T47D (cell line): ENCODE measurements around the gene C1QB.

ENCODE experiments used
- DNase-seq, 2 experiments: peaks; one replicate each; pipeline versions ENCODE4 v3.0.0 to v3.0.0-alpha.2; 2011 to 2012; ENCODE audit warnings: low read depth in 1 of 2, low spot score in 1 of 2
- JUND ChIP-seq: IDR thresholded peaks from 2 replicates; pipeline ENCODE4 v1.6.1; 2012; ENCODE audit warnings: low read depth
- in situ Hi-C: cut with HindIII; loops from 2 replicates; pipeline ENCODE4 v1.10.0; 2016; ENCODE audit warnings: low sequenced_read_pairs, low pct_unique_long_range_greater_than_20kb

The C1QB gene

DNA sequence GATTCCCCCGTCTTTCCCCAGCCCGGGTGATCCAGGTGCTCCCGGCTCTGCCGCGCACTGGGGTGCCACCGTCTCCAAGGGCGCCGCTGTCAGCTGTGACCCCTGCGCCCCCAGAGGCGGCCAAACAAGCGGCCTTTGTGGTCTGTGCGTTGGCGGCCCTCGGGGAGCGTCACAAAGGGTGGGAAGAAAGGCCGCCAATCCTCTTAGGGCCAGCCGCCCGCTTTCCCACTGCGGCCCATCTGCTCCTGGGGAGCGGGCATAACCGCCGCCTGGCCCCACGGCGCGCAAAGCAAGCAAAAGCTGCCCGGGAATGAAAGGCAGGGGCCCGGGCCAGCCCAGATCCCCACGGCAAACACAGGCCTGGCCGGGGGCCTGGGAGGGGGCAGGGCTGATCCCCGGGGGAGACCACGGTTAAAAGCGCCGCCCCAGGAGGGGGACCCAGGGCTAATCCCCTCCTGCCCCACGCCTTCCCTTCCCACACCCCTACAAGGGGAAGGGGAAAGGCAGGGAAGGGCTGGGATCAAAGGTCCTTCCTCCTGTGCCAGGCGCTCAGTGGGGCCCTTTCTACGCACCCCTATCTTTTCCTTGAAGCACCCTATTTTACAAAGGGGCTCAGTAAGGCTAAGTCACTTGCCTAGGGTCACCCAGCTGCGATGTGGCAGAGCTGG, 24.0 kb downstream of the C1QB start:
- TF ChIP-seq JUND = no peak
- in situ Hi-C loops = no loop called here
- no peak for DNase-seq

DNA sequence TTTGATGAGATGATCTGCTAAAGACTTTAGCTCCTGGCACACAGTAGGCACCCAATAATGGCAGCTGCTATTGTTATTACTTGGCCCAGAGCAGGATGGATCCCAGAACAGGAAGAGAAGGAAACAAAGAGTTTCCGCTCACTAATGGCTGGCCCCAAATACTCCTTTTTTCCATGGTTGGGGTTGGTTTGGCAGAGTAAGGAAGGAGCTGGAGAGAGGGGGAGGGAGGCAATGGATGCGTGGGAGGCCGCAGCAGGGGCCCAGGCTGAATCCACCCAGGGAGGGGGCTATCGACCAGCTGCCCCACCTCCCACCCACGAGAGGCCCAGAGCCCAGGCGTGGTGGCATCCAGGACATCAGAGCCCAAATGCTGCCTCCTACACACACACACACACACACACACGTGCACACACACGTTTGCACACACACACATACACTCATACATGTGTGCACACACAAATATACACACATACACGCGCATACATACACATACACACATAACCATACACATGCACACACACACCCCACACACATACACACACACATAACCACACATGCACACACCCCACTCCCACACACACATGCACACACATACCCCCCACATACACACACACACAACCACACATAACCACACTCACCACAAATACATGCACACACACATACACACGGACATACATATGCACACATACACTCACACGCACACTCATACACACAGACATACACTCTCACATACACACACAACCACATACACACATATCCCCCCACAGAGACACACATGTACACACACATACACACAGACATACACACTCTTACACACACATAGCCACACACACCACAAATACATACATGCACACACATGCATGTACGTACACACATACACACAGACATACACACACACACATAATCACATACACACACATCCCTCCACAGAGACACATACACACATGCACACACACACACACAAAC, 25.2 kb downstream of the C1QB start:
- DNase-seq = no peak
- in situ Hi-C loops = no loop called here
- TF ChIP-seq JUND = no peak

DNA sequence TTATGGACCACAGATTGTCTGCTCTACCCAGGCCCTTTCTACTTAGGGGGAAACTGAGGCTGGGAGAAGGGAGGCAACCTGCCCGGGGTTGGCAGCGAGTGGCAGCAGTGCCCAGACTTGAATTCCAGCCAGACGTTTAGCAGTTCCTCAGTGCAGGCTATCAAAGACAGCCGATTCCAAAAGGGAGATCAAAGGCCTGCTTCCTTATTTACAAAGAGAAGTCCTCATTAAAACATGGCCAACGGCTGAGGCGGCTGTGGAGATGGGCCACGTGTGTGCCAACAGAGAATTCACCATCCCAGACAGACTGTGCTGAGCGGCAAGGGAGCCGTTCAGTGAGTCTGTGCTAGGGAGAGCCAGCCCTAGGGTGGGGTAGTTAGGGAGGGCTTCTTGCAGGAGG, 27.7 kb downstream of the C1QB start:
- no peak for DNase-seq
- in situ Hi-C loops = no loop called here
- no peak for TF ChIP-seq JUND

DNA sequence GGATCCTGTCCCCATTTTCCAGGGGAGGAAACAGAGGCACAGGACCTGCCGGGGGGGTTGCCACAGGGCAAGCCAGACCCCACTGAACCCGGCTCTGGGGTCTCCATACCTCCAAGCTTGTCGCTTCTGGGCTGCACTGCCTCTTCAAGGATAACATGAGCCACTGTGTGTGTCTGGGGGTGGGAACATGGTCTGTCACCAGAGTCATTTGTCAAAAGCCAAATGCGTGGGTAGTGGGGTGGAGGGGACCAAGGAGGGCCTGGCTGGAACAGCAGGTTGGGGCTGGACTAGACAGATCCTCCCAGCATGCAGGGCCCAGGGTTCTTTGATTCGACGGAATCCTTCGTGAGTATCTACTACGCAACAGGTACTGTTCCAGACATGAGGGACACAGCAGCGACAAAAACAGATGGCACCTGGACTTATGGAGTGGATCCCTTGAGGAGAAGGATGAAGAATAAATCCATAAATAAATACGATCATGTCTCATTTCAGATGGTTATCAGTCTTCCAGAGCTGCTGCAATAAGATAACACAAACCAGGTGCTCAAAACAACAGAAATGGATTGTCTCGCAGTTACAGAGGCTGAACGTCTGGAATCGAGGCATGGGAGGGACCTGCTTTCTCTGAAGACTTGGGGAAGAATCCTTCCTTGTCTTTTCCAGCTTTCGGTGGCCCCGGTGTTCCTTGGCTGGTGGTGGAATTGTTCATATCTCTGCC, 28.7 kb downstream of the C1QB start:
- no peak for TF ChIP-seq JUND
- in situ Hi-C loops = no loop called here

DNA sequence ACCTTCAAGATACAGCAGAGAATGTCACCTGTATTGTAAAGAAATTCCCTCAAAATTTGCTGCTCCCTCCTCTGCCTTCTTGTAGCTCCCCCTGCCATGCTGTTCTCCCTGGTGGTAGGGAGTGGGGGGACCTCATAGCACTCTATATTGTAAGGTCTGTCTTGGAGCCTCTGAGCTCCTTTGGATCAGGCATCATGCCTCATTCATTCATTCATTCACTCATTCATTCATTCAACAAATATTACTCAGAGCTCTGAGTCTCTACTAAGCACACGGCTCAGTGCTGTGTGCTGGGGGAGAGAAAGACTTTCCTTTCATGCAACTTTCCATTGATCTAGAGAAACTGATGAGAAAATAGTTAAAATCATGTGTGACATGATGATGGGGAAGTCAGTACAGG, 30.5 kb downstream of the C1QB start:
- DNase-seq = no peak
- no peak for TF ChIP-seq JUND

More for the DNA sequence above, 28.7 kb downstream of the C1QB start:
- DNase-seq = no peak

DNA sequence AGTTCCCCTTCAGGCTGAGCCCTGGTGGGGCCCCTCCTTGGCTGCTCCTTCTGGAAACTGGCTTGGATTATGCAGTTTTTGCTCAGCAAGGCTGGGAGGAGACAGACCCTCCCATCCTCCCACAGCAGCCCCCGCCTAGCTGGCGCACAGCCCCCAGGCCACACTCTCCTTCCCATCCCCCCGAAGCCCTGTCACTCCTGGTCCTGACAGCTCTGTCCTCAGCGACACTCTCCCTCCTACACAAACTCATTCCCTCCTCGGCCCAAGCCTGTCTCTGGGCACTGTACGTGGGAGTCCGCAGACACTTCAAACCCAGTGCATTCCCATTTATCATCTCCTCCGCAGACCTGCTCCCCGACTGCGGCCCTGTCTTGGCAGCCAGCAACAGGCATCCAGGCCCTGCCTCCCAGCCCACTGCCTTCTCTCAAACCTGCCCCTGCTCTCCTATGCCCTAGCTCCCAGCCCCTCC, 32.6 kb downstream of the C1QB start:
- no peak for TF ChIP-seq JUND
- DNase-seq = no peak
- in situ Hi-C loops = no loop called here

More for the DNA sequence above, 30.5 kb downstream of the C1QB start:
- in situ Hi-C loops = no loop called here

DNA sequence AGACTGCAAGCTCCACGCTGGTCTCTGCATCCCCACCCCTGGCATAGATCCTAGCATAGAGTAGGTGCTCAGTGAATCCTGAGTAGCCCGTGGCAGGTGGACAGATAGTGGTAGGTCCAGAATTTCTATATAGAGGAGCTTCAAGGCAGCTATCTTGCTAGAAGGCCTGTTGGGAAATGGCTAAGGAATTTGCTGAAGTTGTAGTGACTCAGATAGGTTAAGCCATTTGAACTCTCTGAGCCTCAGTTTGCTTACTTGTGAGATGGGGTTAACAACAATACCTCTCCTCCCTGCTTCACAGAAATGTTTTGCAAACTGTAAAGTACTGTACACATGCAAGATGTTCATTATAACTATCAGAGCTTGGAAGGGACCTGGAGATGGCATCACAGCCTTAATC, 34.2 kb downstream of the C1QB start:
- no peak for TF ChIP-seq JUND
- no peak for DNase-seq
- in situ Hi-C loops = no loop called here

DNA sequence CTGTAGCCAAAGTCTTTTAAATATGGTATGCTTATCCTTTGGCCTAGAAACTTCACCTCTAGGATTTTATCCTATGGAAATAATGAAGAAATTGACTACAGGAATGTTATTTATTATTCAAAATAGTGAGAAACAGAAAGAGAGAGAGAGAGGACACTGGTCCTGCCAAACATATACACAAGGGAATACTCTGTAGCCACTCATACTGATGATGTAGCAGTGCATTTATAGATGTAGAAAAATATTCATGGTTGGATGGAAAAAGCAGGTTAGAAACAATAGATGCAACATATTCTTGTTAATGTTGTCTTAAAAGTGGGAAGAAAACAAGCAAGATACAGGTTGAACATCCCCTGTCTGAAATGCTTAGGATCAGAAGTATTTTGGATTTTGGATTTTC, 35.4 kb downstream of the C1QB start:
- in situ Hi-C loops = no loop called here
- no peak for TF ChIP-seq JUND
- DNase-seq = no peak

DNA sequence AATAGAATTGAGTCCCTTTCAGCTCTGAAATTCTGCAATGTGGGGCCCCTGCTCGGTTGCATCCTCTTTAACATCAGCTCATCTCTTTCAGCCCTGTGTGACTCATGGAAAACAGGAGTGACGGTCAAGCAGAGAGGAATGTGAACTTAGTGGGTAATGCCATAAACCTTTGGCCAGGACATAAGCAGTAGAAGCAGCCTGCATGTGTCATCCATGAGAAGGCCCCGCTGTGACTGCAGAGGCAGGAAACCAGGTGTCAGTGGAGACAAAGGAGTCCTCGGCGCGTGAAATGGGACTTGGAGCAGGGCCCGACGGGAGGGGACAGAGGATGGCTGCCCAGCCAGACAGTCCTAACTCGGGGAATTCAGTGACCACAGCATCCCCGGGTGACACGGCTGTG, 36.5 kb downstream of the C1QB start:
- in situ Hi-C loops = no loop called here
- no peak for TF ChIP-seq JUND
- peak in 1 of 2 experiments; percentile 8 for DNase-seq

DNA sequence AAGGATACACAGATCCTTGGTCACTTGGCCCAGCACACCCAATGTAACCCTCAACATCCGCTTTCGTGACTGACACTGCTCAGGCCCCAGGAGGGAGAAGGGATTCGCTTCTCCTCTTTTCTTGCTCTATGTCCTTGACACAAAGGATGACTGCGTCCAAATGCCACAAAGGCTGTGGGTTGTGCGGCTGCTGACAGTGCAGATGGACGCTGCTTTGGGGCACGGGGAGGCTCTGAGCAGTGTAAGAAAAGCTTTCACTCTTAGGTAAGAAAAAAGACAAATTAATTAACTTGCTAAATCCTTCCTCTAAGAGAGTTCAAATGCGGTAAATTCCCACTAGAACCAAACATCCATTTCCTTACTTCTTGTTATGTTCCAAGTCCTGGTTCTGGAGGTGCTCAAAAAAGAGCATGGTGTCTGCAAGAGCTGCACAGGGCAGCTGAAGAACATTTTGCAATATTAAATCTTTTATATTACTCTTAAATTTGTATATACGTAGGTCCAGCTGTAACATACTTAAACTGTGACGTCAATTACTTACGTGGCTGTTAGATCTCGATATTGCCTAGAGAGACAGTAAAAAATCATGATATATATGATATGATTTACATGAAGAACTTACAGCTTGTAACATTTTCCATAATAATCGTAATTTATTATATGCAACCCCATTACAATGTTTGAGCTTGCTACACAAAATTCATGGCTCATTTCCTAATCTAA, 38.2 kb downstream of the C1QB start:
- in situ Hi-C loops = no loop called here
- no peak for TF ChIP-seq JUND
- no peak for DNase-seq

DNA sequence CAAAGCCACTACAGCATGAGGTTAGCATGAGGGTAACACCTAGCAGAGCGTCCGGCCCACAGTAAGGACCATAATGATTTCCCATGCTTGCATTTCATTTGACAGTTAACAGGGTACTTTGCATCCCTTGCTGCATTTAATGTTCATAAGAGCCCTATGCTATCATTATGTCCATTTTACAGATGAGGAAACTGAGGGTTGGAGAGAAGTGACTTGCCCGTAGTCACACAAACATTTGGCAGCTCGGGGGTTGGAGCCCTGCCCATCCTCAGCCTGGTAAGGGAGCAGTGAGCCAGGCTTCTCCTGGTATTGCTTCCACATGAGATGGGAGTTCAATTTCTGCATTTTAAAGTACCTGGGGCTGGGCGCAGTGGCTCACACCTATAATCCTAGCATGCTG, 41.1 kb downstream of the C1QB start:
- no peak for TF ChIP-seq JUND
- no peak for DNase-seq
- in situ Hi-C loops = no loop called here

DNA sequence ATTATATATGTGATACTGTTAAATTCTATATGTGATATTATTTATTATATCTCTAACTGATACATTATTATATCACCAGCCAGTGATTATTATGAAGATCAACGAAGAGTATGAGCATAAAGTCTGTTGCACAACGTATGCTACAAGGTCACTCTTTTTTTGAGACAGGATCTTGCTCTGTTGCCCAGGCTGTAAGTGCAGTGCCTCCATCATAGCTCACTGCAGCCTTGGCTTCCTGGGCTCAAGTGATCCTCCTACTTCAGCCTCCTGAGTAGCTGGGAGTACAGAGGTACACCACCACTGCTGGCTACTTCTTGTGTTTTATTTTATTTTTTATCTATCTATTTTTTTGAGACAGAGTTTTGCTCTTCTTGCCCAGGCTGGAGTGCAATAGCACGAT, 43.6 kb downstream of the C1QB start:
- no peak for DNase-seq
- no peak for TF ChIP-seq JUND
- in situ Hi-C loops = no loop called here
